Suprapubic skin (tissue), 4 donors: Measurements from ENCODE around the gene ITM2C. TPM values are rescaled to one million over a fixed set of nuclear protein-coding genes. Genes with fewer than 3 reads are reported as not detected.
A peak's percentile ranks its signal among the peaks of the same experiment; 100 is the strongest.

ENCODE experiments used
- DNase-seq, 2 donors: peaks; one replicate each; pipeline ENCODE4 v3.0.0-alpha.2; 2019; ENCODE audit warnings: low spot score in 2 of 2
- H3K27ac ChIP-seq: fragments of 200-600 bp; sonication (generic); one replicate; pipeline ENCODE4 v1.5.1; 2019
- H3K27me3 ChIP-seq: fragments of 200-600 bp; sonication (generic); one replicate; pipeline ENCODE4 v1.5.1; 2019
- H3K36me3 ChIP-seq: fragments of 200-600 bp; sonication (generic); one replicate; pipeline ENCODE4 v1.5.1; 2019
- H3K4me1 ChIP-seq: fragments of 200-600 bp; sonication (generic); one replicate; pipeline ENCODE4 v1.5.1; 2019
- H3K4me3 ChIP-seq: fragments of 200-600 bp; sonication (generic); one replicate; pipeline ENCODE4 v1.5.1; 2019; ENCODE audit warnings: mild to moderate bottlenecking
- H3K9me3 ChIP-seq: fragments of 200-600 bp; sonication (generic); one replicate; pipeline ENCODE4 v1.5.1; 2019
- CTCF ChIP-seq, 2 donors: fragments of 200-600 bp in 1 of 2; fragments of 450-650 bp in 1 of 2; sonication (generic) in 1 of 2; IDR thresholded peaks; one replicate each; pipeline ENCODE4 v1.5.1; 2016 to 2019; ENCODE audit warnings: antibody characterized with exemption in 2 of 2, mild to moderate bottlenecking in 1 of 2, moderate library complexity in 1 of 2
- EP300 ChIP-seq: sonication (generic); formaldehyde crosslinking; IDR thresholded peaks from one replicate; pipeline ENCODE4 v1.6.1; 2017; ENCODE audit warnings: antibody characterized with exemption
- POLR2A ChIP-seq, 2 donors: fragments of 450-650 bp; IDR thresholded peaks; one replicate each; pipeline ENCODE4 v1.6.1; 2017; ENCODE audit warnings: antibody characterized with exemption in 2 of 2, mild to moderate bottlenecking in 2 of 2, moderate library complexity in 2 of 2
- POLR2AphosphoS5 ChIP-seq, 3 donors: sonication (generic); formaldehyde crosslinking; IDR thresholded peaks; one replicate each; pipeline ENCODE4 v1.6.1; 2017; ENCODE audit warnings: antibody characterized with exemption in 3 of 3
- whole genome bisulfite sequencing: methylation state at CpG from one replicate; pipeline ENCODE4 v1.1.5; 2018; 5-methylcytosine and 5-hydroxymethylcytosine counted together
- total RNA-seq, 4 donors: library from RNA; depleted of rRNA; stranded (reverse); fragments of >200 nt; gene quantifications; one replicate each; pipeline ENCODE4 v1.1.0, GENCODE V29; 2016

Gene ITM2C
- total RNA-seq, 4 donors from 2014 or later = 9.0 to 17.9 (median 11.4) TPM

DNA sequence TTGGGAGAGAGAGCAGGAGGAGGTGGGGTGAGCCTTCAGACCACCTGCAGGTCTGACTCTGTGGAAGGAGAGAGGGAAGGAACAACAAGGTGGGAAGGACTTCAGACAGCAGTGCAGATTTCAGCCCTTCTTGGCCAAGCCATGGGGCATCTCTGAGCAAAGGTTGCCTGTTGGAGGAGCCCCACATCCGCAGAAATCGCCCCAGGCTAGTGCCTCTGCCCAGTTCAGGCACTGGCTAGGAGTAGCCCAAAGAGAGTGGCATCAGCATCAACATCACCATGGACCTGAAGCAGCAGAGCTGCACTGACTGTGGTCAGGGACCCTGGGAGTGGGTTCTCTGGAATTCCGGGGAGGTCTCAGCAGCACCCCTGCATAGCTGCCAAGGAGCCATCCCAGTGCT lies 50.1 kb downstream of the ITM2C start:
- Histone ChIP-seq H3K9me3 (no peaks in the 10 kb centered on the region), H3K4me1 (no peaks in the 10 kb centered on the region), H3K4me3 (no peak overlapping the region), H3K27me3 (peaks cover 9% of the 10 kb centered on the region), H3K27ac (no peak overlapping the region), H3K36me3 (no peaks in the 10 kb centered on the region)
- no peak for TF ChIP-seq POLR2AphosphoS5 (IDR thresholded peaks at IDR 0.05)
- no peak for TF ChIP-seq POLR2A (IDR thresholded peaks at IDR 0.05)
- no peak for TF ChIP-seq EP300
- TF ChIP-seq CTCF (IDR thresholded peaks at IDR 0.05) = no peak
- DNase-seq = peak; percentile 30 to 58
- WGBS = 89% methylated on average over 3 of the region's 3 CpGs

DNA sequence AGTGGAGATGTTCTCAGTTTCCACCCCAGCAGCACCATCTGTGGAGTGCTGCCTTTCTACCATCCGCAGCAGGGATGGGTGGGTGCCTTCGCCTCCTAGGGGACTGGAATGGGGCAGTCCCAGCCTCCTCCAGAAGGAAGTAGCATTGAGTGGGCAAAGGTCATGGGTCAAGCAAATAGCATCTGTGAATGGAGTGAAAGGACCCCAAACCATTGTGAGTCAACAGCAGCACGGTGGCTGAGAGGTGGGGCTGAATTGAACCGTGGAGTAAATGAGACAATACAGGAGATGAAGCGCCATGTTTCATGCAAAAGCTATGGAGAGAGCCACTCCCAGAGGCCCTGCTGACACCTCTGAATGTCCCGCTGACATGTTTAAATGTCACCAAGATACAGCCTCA lies 50.6 kb downstream of the ITM2C start:
- peak in 1 of 2 donors; percentile 63 for DNase-seq
- Histone ChIP-seq H3K4me1 (no peaks in the 10 kb centered on the region), H3K27ac (no peak overlapping the region), H3K27me3 (peaks cover 9% of the 10 kb centered on the region), H3K36me3 (no peaks in the 10 kb centered on the region), H3K9me3 (no peaks in the 10 kb centered on the region), H3K4me3 (no peak overlapping the region)
- WGBS = 67% methylated on average over 6 of the region's 6 CpGs
- no peak for TF ChIP-seq EP300
- no peak for TF ChIP-seq POLR2A (IDR thresholded peaks at IDR 0.05)
- TF ChIP-seq CTCF (IDR thresholded peaks at IDR 0.05) = no peak
- no peak for TF ChIP-seq POLR2AphosphoS5 (IDR thresholded peaks at IDR 0.05)

- Histone ChIP-seq H3K27me3 (peaks cover 9% of the 10 kb centered on the region), H3K9me3 (no peaks in the 10 kb centered on the region), H3K4me3 (no peak overlapping the region), H3K4me1 (no peaks in the 10 kb centered on the region), H3K27ac (no peak overlapping the region), H3K36me3 (no peaks in the 10 kb centered on the region)
- peak; percentile 24 to 28 for DNase-seq
- 74% methylated on average over 7 of the region's 7 CpGs for WGBS
- TF ChIP-seq POLR2AphosphoS5 (IDR thresholded peaks at IDR 0.05) (no peak), POLR2A (IDR thresholded peaks at IDR 0.05) (no peak), CTCF (IDR thresholded peaks at IDR 0.05) (no peak), EP300 (no peak)
Measured at GRCh38 chr2:230916218-230916617, 51.5 kb downstream of the ITM2C start.

DNA sequence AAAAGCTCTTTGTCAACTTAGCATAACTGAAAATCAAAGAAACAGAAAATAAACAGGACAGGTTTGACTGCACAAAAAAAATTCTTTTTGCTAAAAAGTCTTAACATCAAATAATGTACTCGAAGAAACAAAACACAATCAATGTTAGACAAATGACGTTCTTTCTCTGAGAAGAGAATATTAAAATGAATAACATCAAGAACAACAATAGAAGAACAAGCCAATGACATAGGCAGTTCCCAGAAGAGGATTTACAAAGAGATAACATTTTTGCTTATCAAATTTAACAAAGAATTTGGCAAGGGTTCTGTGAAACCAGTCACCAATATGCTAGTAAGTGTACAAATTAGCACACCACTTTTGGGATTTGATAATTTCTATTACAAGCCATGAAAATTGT lies 54.5 kb downstream of the ITM2C start:
- 78% methylated on average over 2 of the region's 2 CpGs for WGBS
- TF ChIP-seq POLR2A (IDR thresholded peaks at IDR 0.05) = no peak
- TF ChIP-seq CTCF (IDR thresholded peaks at IDR 0.05) = no peak
- no peak for TF ChIP-seq POLR2AphosphoS5 (IDR thresholded peaks at IDR 0.05)
- no peak for DNase-seq

DNA sequence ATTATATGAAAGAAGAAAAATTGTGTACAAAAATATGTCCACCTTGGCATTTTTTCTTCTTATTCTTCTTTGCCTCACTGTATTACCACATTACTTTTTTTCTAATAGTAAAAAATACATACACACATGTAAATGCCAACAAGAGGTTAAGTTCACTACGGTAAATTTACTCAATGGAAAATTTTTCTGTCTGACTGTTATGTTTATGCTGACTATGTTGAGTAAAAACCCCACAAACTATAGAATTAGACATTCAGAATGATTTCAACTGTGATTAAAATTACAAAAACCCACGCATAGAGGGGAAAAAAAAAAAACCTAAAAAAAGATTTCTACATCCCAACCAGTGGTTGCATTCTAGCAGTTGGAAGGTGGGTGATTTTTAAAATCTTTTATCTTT lies 54.9 kb downstream of the ITM2C start:
- Histone ChIP-seq H3K36me3 (no peaks in the 10 kb centered on the region), H3K27ac (no peak overlapping the region), H3K4me3 (no peak overlapping the region), H3K27me3 (peaks cover 24% of the 10 kb centered on the region), H3K4me1 (peaks cover 3% of the 10 kb centered on the region), H3K9me3 (no peaks in the 10 kb centered on the region)
- 67% methylated on average over 2 of the region's 2 CpGs for WGBS
- no peak for DNase-seq
- TF ChIP-seq CTCF (IDR thresholded peaks at IDR 0.05) (no peak), POLR2A (IDR thresholded peaks at IDR 0.05) (no peak), POLR2AphosphoS5 (IDR thresholded peaks at IDR 0.05) (no peak), EP300 (no peak)

More for the DNA sequence above, 54.5 kb downstream of the ITM2C start:
- Histone ChIP-seq H3K27ac (no peak overlapping the region), H3K4me1 (no peaks in the 10 kb centered on the region), H3K9me3 (no peaks in the 10 kb centered on the region), H3K4me3 (no peak overlapping the region), H3K27me3 (peaks cover 20% of the 10 kb centered on the region), H3K36me3 (no peaks in the 10 kb centered on the region)
